ENCODE data around the gene PTPRD.
A peak's percentile ranks its signal among the peaks of the same experiment; 100 is the strongest.

Gene PTPRD

GRCh38 chr9:10045598-10045997, 567.2 kb downstream of the PTPRD start:
- peak; percentile 62 for DNase-seq

GRCh38 chr9:10041726-10042229, 571.0 kb downstream of the PTPRD start:
- DNase-seq = no peak

GRCh38 chr9:10036095-10036494, 576.7 kb downstream of the PTPRD start:
- no peak for DNase-seq

GRCh38 chr9:10032166-10032565, 580.6 kb downstream of the PTPRD start:
- DNase-seq = no peak

- DNase-seq = peak; percentile 79
These were observed 586.3 kb downstream of the PTPRD start for GRCh38 chr9:10026443-10026984.

- peak; percentile 21 for DNase-seq
These were observed 597.0 kb downstream of the PTPRD start for GRCh38 chr9:10015755-10016154.

- peak; percentile 85 for DNase-seq
These were observed 597.9 kb downstream of the PTPRD start for GRCh38 chr9:10014889-10015288.

- DNase-seq = no peak
These were observed 603.4 kb downstream of the PTPRD start for GRCh38 chr9:10009401-10009800.

- no peak for DNase-seq
These were observed 604.6 kb downstream of the PTPRD start for GRCh38 chr9:10008101-10008799.

- no peak for DNase-seq
These were observed 605.4 kb downstream of the PTPRD start for GRCh38 chr9:10007356-10007755.

GRCh38 chr9:10005206-10005605, 607.6 kb downstream of the PTPRD start:
- DNase-seq = no peak

GRCh38 chr9:10003047-10003446, 609.8 kb downstream of the PTPRD start:
- DNase-seq = no peak

GRCh38 chr9:10000669-10001068, 612.1 kb downstream of the PTPRD start:
- no peak for DNase-seq

- DNase-seq = peak; percentile 60
These were observed 614.1 kb downstream of the PTPRD start for GRCh38 chr9:9998491-9999287.

GRCh38 chr9:9997585-9997984, 615.2 kb downstream of the PTPRD start:
- DNase-seq = peak; percentile 11

GRCh38 chr9:9996259-9996658, 616.5 kb downstream of the PTPRD start:
- peak; percentile 32 for DNase-seq

GRCh38 chr9:9992936-9993335, 619.9 kb downstream of the PTPRD start:
- no peak for DNase-seq

GRCh38 chr9:9973062-9973461, 639.7 kb downstream of the PTPRD start:
- no peak for DNase-seq

GRCh38 chr9:9970514-9970913, 642.3 kb downstream of the PTPRD start:
- DNase-seq = no peak

GRCh38 chr9:9963841-9964240, 649.0 kb downstream of the PTPRD start:
- DNase-seq = no peak

GRCh38 chr9:9961934-9962333, 650.9 kb downstream of the PTPRD start:
- no peak for DNase-seq

- no peak for DNase-seq
These were observed 651.3 kb downstream of the PTPRD start for GRCh38 chr9:9961487-9961886.

- DNase-seq = no peak
These were observed 661.1 kb downstream of the PTPRD start for GRCh38 chr9:9951556-9952160.
